Cardiac muscle cell (in vitro differentiated cells and primary cell): ENCODE data around the gene MGST2. TPM values are rescaled to one million over a fixed set of nuclear protein-coding genes. Genes with fewer than 3 reads are reported as not detected.
A peak's percentile ranks its signal among the peaks of the same experiment; 100 is the strongest.
"Not testable (repeated sequence)": the region's sequence is repeated elsewhere in the genome, so short reads cannot be mapped to it uniquely, and the experiment has no call there.

Experiments used
- DNase-seq, 2 donors: peaks; one replicate each; pipeline versions ENCODE4 v3.0.0 to v3.0.0-alpha.2; 2010 to 2017; ENCODE audit warnings: low read depth in 1 of 2, low spot score in 1 of 2
- H3K27ac ChIP-seq: fragments of 200-600 bp; sonication (generic); 2 replicates; pipeline ENCODE4 v1.5.1; 2016
- H3K27me3 ChIP-seq: fragments of 200-600 bp; sonication (generic); 2 replicates; pipeline ENCODE4 v1.6.0; 2016; ENCODE audit warnings: control low read depth
- H3K36me3 ChIP-seq: fragments of 200-600 bp; sonication (generic); 2 replicates; pipeline ENCODE4 v1.5.1; 2016; ENCODE audit warnings: control low read depth
- H3K4me1 ChIP-seq: fragments of 200-600 bp; sonication (generic); 2 replicates; pipeline ENCODE4 v1.8.1; 2017; ENCODE audit warnings: low read depth, mild to moderate bottlenecking, mixed run types
- H3K4me3 ChIP-seq: fragments of 200-600 bp; sonication (generic); 2 replicates; pipeline ENCODE4 v1.5.1; 2016; ENCODE audit warnings: mild to moderate bottlenecking
- H3K9me3 ChIP-seq: fragments of 200-600 bp; sonication (generic); 2 replicates; pipeline ENCODE4 v1.5.1; 2017; ENCODE audit warnings: low read depth, mild to moderate bottlenecking, control low read depth
- polyA plus RNA-seq: library from polyadenylated mRNA; unstranded; fragments of >200 nt; fragmentation: Nextera tagmentation; extraction: Ambion mirVana; gene quantifications from 2 replicates; pipeline ENCODE4 v1.2.1, GENCODE V29; 2016
- total RNA-seq: library from RNA; depleted of rRNA; stranded (reverse); fragments of >200 nt; gene quantifications from 2 replicates; pipeline ENCODE4 v1.2.3, GENCODE V29; 2016
- TF ChIP-seq, protein P1 (sequence below): IDR thresholded peaks from 2 replicates; pipeline ENCODE4 v1.5.1; 2012; ENCODE audit warnings: low read depth, mild to moderate bottlenecking, low read length

MGST2 gene
- total and polyA plus RNA-seq, 2 experiments from 2014 or later, result 36.5 to 90.8 TPM

DNA sequence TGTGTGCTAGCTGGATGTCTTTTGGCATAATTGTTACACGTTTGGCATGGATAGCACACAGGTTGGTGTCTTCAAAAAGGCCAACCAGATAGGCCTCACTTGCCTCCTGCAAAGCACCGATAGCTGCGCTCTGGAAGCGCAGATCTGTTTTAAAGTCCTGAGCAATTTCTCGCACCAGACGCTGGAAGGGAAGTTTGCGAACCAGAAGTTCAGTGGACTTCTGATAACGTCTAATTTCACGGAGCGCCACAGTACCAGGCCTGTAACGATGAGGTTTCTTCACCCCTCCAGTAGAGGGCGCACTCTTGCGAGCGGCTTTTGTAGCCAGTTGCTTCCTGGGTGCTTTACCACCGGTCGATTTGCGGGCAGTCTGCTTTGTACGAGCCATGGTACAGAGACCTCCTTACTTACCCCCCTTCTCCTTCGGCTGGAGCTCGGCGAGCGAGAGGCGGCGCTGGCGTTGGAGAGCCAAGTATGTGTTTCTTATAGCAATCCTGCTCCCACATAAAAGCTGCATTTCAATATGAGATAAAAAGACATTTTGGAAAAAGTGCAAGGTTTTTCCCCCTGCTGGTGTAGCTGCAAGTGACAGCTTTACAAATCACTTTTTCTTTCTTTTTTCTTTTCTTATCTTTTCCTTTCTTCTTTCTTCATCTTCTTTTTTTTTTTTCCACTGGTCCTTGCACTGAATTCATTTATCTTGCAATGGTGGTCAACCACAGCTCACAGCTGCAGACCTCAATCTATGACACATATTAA is 32.7 kb downstream of the MGST2 start:
- not testable (repeated sequence) for H3K27me3 ChIP-seq, H3K9me3 ChIP-seq, H3K4me3 ChIP-seq, H3K36me3 ChIP-seq, H3K27ac ChIP-seq, H3K4me1 ChIP-seq
- TF ChIP-seq, protein P1, sequence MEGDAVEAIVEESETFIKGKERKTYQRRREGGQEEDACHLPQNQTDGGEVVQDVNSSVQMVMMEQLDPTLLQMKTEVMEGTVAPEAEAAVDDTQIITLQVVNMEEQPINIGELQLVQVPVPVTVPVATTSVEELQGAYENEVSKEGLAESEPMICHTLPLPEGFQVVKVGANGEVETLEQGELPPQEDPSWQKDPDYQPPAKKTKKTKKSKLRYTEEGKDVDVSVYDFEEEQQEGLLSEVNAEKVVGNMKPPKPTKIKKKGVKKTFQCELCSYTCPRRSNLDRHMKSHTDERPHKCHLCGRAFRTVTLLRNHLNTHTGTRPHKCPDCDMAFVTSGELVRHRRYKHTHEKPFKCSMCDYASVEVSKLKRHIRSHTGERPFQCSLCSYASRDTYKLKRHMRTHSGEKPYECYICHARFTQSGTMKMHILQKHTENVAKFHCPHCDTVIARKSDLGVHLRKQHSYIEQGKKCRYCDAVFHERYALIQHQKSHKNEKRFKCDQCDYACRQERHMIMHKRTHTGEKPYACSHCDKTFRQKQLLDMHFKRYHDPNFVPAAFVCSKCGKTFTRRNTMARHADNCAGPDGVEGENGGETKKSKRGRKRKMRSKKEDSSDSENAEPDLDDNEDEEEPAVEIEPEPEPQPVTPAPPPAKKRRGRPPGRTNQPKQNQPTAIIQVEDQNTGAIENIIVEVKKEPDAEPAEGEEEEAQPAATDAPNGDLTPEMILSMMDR, result peak; percentile 27
- peak in 1 of 2 donors; percentile 23 for DNase-seq

DNA sequence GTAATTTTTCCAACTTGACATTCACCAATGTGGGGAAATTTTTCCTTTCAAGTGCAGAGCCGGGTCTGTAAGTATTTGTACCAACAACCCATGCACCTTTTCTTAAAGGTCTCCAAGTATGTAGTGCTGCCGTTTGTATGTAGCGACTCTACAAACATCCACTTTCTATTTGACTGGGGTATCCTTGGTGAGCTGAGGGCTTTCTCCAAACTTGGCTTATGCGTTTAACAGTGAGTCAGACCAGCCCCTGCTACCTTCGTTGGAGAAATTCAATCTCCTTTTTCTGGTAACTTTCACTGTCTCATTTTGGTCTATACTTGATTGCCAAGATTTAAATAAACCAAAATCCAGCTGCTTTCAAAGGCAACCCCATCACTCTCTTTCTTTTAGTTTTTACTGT is 34.9 kb downstream of the MGST2 start:
- Histone ChIP-seq H3K27me3 (no peaks in the 10 kb centered on the region), H3K4me3 (no peak overlapping the region), H3K4me1 (no peaks in the 10 kb centered on the region), H3K36me3 (no peaks in the 10 kb centered on the region), H3K9me3 (no peaks in the 10 kb centered on the region), H3K27ac (no peak overlapping the region)
- TF ChIP-seq, protein P1, result no peak
- no peak for DNase-seq

DNA sequence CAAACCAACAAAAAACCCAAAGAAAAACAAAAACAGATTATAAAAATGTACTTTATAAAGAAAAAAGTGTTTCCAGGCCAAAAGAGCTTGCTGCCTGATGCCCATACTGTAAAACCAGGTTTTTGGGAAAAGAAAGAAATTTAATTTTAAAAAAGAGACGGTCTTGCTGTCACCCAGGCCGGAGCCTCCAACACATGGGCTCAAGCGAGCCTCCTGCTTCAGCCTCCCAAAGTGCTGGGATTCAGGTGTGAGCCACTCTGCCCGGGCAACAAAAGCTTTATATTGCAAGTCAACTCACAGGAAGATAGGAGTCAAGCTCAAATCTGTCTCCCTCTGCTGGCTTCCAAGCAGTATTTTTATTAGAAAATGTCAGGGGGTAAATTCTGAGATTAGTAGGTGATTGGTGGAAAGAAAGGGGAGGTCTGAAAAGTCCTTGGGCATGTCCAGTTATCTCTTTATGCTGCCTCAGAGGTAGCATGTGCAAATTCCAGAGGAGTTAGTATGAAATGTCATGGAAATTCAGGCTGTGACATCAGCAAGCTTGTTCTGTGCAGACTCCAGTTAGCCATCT is 39.4 kb downstream of the MGST2 start:
- no peaks in the 10 kb centered on the region for H3K27me3 ChIP-seq
- no peaks in the 10 kb centered on the region for H3K4me1 ChIP-seq
- TF ChIP-seq, protein P1, result peak; percentile 19
- H3K9me3 ChIP-seq, result no peaks in the 10 kb centered on the region
- peak in 1 of 2 donors; percentile 31 for DNase-seq
- no peak overlapping the region for H3K27ac ChIP-seq
- no peak overlapping the region for H3K4me3 ChIP-seq
- no peaks in the 10 kb centered on the region for H3K36me3 ChIP-seq

DNA sequence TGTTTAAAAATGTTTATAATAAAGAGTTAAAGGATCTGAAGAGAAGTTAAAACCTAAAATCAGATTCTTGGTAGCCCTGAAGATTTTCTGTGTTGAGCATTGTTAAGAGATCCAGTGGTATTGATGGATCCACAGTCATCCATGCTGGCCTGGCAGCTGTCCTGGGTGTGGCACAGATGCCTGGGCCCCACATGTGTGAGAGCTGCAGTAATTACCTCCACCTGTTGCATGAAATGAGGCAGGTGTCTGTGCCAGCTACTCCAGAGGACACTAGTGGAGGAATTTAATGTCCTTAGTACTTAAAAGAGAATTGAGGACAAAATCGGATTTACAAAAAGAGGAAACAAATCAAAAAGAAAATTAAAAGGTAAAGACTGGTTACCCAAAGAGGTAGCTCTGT is 44.0 kb downstream of the MGST2 start:
- Histone ChIP-seq H3K4me1 (peaks cover 21% of the 10 kb centered on the region), H3K27ac (no peak overlapping the region), H3K27me3 (no peaks in the 10 kb centered on the region), H3K4me3 (no peak overlapping the region), H3K9me3 (no peaks in the 10 kb centered on the region), H3K36me3 (no peaks in the 10 kb centered on the region)
- no peak for DNase-seq
- TF ChIP-seq, protein P1, result no peak

DNA sequence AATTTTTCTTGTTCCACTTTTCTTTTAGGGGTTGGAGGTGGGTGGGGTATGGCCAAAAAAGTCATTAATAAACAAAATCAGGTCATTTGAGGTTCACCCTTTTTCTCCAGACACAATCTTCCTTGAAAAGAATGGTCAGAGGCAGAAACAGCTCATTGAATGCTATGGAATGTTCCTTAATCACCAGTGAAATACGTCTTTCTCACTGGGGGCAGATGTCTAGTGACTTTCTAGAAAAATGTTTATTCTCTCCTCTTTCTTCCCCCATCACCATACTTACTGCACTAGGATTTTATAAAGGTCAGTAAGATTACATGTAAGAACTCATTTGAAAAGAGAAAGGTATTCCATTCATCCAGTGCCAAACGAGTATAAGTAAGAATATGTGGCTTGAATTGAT is 44.5 kb downstream of the MGST2 start:
- no peak overlapping the region for H3K4me3 ChIP-seq
- H3K36me3 ChIP-seq, result no peaks in the 10 kb centered on the region
- H3K4me1 ChIP-seq, result peaks cover 21% of the 10 kb centered on the region
- DNase-seq, result peak in 1 of 2 donors; percentile 20
- H3K9me3 ChIP-seq, result no peaks in the 10 kb centered on the region
- TF ChIP-seq, protein P1, result no peak
- H3K27me3 ChIP-seq, result no peaks in the 10 kb centered on the region
- H3K27ac ChIP-seq, result peak overlapping the region; percentile 30
